C4-2B (cell line): Measurements from ENCODE around the gene EIF5A.

Source experiments
- CTCF ChIP-seq: fragments of 450-650 bp; conservative IDR thresholded peaks from 2 replicates; pipeline ENCODE4 v1.5.1; 2017; ENCODE audit warnings: mild to moderate bottlenecking
- ZFX ChIP-seq: fragments of 450-650 bp; IDR thresholded peaks from 2 replicates; pipeline ENCODE4 v1.6.1; 2017

DNA sequence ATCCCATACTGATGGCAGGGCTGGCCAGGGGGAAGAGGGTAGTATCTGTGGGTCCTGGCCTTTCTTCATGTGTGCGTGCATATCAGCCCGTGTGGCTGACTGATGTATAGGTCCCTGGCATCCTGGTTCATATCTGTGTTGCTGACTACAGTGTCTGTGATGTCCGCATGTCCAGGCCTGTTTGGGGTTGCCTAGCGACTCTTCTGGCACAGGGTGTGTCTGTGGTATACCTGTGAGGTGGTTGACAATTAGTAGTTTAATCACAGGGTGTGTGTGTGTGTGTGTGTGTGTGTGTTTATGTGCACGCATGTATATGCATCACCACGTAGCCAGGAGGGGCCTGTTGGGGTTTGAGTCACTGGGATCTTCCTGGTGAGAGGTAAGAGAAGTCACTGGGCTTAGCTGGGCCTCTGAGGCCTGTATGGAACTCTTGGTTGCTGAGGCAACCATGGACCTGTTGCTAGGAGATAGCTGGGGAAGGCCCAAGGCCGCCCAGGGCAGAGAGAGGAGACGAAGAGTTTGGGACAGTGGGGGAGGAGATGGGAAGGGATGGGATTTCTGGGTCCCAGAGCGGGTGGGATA lies 46.9 kb downstream of the EIF5A start:
- TF ChIP-seq CTCF (no peak), ZFX (no peak)
